HCEC 1CT (cell line): Measurements from ENCODE around the gene GREB1L.
A peak's percentile ranks its signal among the peaks of the same experiment; 100 is the strongest.
"Not testable (repeated sequence)": the region's sequence is repeated elsewhere in the genome, so short reads cannot be mapped to it uniquely, and the experiment has no call there.

Experiments used
- DNase-seq: peaks from one replicate; pipeline ENCODE4 v3.0.0-alpha.2; 2017

Gene GREB1L

DNA sequence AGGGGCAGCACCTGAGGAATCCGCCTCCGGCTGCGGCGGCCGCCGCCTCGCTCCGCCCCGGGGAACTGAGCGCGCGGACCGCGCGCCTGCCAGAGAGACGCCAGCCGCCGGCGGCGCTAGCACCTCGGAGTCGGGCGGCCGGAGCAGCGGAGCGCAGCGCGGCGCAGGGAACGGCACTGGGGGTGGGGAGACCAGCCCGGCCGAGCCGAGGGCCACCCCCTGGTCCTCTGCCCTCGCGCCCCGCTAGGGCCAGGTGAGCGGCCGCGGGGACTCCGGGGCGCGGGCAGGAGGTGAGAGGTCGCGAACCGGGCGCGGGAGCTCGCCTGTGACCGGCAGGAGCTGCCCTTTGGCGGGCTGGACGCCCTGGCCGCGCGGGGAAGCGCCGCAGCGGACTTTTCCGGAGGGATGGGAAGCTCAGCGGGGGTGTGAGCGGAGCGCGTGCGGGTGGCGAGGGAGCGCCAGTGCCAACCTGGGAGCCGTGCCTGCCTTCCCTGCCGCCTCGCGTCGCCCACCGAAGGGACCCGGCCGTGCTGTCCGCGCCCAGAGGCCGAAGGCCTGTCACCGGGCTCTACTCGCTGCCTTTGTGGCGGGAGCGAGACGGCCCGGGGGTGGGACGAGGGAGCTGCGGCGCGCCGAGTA lies at the start of gene GREB1L:
GREB1L (plus strand) TSS at position 92 of the 639 bp plus-strand sequence. CDS start 141,287 bp downstream, outside the sequence.
- peak; percentile 11 for DNase-seq

DNA sequence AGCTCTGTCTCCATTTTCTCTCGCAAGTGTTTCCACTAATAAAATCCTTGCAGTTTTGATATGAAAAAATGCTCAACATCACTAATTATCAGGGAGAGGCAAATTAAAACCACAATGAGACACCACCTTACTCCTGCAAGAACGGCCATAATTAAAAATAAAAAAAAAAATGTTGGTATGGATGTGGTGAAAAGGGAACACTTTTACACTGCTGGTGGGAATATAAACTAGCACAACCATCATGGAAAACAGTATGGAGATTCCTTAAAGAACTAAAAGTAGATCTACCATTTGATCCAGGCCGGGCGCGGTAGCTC lies 49.8 kb upstream of the GREB1L start:
- no peak for DNase-seq

DNA sequence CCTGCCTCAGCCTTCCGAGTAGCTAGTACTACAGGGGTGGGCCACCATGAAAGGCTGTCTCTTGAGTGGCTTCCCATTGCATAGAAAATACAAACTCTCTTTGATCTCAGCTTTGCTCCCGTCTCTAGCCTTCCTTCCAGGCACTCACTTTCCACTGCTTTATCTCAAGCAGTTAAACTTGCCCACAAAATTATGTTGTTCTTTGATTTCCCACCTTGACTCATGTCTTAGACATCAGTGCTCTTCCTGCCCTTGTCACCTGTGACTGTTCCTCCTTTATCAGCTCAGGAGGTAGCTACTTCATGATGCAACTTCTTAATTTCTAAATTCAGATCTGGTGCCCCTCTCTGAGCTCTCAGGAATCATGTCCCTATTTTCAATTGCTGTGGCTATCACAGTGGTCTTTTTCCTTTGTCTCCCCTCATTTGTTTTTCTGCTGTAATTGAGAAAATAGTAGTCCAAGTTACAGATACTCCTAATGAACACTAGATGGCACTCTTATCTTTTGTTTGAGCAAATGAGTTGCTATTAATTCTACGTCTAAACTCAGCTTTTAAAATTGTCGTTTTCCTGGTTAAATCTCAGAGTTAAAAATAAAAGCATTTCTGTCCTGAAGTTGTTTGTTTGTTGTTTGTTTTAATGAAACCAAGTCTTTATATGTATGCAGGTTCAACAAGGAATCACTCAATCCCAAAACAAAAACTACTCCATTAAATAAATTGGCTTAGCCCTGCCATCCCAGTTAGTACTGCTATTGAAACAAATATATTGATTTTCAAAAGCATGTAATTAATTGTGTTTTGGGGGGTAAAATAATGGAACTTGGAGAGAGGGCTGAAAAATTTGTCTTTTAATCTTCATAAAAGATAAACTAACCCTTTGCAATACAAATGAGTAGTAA lies 46.9 kb upstream of the GREB1L start:
- DNase-seq: peak; percentile 66

- DNase-seq: no peak
These were observed 45.6 kb upstream of the GREB1L start for GRCh38 chr18:21196426-21196825.

GRCh38 chr18:21203126-21203525 lies 38.9 kb upstream of the GREB1L start:
- peak; percentile 23 for DNase-seq

- DNase-seq: no peak
These were observed 38.3 kb upstream of the GREB1L start for GRCh38 chr18:21203542-21204241.

GRCh38 chr18:21205695-21206094 lies 36.3 kb upstream of the GREB1L start:
- no peak for DNase-seq

DNA sequence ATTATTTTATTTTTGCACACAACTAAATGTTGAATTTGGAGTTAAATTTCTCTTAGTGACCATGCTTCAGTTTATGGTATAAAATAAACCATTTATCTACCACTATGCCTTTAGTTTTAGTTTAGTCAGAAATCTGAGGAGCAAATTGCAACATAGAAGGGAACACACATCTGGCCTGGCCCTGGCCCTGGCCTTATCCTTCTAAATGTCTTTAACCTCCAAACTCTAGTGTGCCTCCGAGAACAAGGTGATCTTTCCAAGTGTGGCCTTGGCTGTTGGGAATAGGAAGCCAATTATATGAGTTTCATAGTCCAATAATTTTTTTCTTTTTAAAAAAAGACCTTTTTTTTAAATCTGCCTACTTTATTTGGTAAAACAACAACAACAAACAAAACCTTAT lies 31.8 kb upstream of the GREB1L start:
- DNase-seq: no peak

DNA sequence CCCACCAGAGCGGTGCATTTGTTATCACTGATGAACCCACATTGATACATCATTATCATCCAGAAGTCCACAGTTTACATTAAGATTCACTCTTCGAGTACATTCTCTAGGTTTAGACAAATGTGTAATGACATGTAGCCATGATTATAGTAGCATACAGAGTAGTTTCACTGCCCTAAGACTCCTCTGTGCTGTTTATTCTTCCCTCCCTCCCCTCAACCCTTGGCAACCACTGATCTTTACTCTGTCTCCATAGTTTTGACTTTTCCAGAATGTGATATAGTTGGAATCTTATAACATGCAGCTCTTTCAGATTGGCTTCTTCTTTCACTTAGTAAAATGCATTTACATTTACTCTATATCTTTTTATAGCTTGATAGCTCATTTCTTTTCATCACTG lies 31.2 kb upstream of the GREB1L start:
- no peak for DNase-seq

DNA sequence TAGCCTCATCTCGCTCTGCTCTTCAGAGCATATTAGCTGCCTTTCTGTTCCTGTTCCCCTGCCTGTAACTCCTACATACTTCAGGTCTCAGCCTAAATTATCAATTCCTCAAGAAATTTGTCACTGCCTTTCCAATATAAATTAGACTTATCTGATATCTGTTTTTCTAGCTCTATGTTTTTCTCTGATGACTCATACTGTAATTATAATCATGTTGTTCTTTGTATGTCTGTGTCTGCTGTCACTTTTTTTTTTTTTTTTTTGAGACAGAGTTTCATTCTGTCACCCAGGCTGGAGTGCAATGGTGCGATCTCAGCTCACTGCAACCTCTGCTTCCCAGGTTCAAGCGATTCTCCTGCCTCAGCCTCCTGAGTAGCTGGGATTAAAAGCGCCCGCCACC lies 27.6 kb upstream of the GREB1L start:
- not testable (repeated sequence) for DNase-seq

DNA sequence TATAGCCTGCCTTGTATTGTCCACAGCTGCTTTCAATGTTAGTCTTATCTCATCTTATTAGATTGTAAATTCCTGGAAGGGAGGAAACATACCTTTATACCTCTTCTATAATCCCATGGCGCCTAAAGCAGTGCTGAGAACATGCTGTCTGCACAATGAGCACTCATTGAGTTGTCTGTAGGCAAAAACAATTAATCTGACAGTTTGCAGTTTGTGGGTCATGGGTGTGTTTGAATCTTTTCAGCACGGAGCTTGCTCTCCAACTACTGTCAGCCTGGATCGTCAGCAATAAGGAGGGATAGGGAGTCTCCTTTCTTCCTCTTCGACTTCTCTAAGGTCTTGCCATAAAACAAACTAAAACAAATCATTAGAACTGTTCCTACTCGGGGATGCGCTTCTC lies 26.5 kb upstream of the GREB1L start:
- DNase-seq: no peak

DNA sequence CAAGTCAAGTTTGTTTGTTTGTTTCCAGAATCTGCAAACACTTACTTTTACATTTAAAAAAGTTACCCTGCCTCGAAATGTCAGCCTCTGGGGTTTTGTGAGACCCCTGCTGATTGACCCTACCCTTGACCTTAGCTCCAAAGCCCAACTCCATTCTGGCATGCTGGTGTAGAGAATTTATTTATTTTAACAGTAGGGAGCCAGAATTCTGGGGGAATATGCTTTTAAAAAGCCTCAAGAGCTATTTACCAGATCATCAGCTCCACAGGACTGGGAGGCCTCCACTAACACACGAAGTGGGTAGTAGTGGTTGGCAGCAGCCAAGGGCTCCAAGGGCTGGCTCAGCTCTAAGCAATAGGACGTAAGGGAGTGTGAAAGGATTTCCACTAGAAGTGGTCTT lies 23.2 kb upstream of the GREB1L start:
- no peak for DNase-seq

DNA sequence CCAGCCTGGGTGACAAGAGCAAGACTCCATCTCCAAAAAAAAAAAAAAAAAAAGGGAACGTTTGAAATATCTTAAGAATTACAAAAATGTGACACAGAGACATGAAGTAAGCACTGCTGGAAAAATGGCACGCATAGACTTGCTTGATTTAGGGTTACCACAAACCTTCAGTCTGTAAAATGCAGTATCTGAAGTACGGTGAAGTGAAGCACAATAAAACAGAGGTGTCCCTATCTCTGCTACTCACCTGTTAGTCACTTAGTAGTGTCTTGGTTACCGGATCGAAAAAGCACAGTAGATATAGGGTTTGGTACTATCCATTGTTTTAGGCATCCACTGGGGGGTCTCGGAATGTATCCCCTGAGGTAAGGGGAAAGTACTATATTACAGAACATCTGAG lies 11.6 kb upstream of the GREB1L start:
- no peak for DNase-seq

- no peak for DNase-seq
These were observed 557 bp upstream of the GREB1L start for GRCh38 chr18:21241301-21242048.

- DNase-seq: no peak
These were observed 859 bp downstream of the GREB1L start for GRCh38 chr18:21242780-21243401.

DNA sequence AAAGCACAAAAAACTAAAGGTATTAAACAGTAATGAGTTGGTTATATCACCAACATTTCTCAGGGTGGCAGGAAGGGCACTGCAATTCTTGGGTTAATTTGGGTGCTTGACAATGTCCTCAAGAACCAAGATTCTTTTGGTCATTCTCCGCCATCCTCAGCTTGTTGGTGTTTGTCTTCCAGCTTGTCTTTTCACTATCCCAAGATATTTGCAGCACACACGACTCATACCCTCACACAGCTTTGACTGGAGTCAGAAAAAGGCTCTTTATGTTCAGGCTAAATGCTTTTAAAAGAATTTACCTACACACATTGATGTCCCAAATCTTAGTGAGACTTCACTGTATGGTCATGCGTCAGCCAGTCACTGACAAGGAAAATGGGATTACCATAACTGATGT lies 12.5 kb downstream of the GREB1L start:
- no peak for DNase-seq

GRCh38 chr18:21255211-21255610 lies 13.2 kb downstream of the GREB1L start:
- DNase-seq: no peak

GRCh38 chr18:21257386-21257785 lies 15.4 kb downstream of the GREB1L start:
- peak; percentile 11 for DNase-seq

DNA sequence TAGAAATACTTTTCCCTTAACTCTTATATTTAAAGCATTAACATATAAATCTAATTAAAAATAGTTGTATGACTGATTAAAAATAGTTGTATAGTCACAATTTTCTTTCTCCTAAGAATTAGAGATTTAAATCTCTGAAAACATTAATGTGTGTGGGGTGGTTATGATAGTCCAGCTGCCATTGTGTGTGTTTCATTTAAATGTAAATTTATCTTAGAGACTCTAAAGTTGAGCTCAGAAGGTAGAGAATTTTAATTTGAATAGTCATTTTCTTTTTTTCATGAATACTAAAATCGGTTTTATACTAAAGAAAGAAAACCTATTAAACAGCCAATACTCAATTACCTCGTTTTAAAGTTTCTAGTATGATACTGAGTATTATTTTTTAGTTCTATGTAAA lies 18.6 kb downstream of the GREB1L start:
- DNase-seq: no peak

GRCh38 chr18:21261352-21261751 lies 19.3 kb downstream of the GREB1L start:
- DNase-seq: no peak

GRCh38 chr18:21262244-21262643 lies 20.2 kb downstream of the GREB1L start:
- no peak for DNase-seq

DNA sequence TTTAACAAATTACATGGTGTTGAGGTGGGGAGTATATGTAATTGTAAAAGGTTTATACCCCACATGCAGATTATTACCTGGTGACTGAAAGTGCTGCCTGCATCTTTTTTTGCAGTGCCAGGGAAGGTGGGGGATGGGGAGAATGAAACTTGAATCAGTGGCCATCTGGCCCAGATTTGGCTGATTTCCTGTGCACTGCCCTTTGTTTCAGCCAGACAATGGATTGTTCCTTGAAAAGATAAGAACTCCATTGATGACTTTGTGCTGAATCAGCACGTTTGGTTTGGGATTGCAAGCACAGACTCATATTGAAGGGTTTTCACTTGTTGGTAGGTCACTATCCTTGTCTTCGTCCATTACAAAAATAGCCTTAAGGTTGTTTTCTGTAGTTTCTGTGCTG lies 20.9 kb downstream of the GREB1L start:
- no peak for DNase-seq

- no peak for DNase-seq
These were observed 22.6 kb downstream of the GREB1L start for GRCh38 chr18:21264651-21265050.
